GM12865 (cell line): ENCODE results near the gene SOX6.

Source experiments
- DNase-seq: peaks from one replicate; pipeline ENCODE4 v3.0.0; 2010; ENCODE audit warnings: low read depth
- H3K4me3 ChIP-seq: 2 replicates; pipeline ENCODE4 v1.5.1; 2011; ENCODE audit warnings: mild to moderate bottlenecking, low read depth, low read length, control low read depth
- TF ChIP-seq, protein P1 (sequence below): IDR thresholded peaks from 2 replicates; pipeline ENCODE4 v1.5.1; 2011; ENCODE audit warnings: low read length, control low read depth, low read depth, inconsistent platforms; ENCODE audit not compliant: insufficient read depth; ENCODE audit errors: missing control alignments

The SOX6 gene

DNA sequence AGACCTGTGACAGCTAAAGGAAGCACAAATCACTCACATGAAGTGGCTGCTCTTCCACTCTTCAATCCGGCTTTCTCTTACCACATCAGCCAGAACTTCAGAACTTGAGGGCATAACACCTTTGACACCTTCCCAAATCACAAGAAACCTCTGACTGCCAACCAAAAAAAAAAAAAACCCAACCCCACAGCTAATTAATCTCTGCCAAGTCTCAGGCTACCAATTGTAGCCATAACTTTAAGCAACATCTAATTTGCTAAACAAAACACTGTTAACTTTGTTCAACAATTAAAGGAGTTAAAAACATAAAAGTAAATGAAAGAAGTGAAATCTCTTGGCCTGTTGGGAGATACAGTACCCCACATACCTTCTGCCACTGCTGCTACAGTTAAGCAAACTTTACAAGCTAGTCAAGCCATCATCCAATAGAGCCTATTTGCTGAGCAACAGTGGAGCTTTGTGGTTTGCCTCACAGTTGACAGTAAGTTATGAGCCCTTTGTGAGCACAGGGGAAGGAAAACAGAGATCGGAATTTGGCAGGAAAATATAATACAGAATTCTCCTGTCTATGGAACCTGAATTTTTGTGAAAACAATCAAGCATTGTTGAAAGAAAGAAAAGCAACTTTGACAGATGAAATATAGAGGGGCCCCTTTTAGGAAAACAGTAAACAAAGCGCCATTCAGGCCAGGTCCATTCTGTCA, at the start of gene SOX6:
SOX6 (minus strand) TSS at position 490 of the 704 bp plus-strand sequence. CDS start 15,298 bp downstream, outside the sequence.
- H3K4me3 ChIP-seq = no peak within 1 kb of the TSS
- TF ChIP-seq, protein P1, sequence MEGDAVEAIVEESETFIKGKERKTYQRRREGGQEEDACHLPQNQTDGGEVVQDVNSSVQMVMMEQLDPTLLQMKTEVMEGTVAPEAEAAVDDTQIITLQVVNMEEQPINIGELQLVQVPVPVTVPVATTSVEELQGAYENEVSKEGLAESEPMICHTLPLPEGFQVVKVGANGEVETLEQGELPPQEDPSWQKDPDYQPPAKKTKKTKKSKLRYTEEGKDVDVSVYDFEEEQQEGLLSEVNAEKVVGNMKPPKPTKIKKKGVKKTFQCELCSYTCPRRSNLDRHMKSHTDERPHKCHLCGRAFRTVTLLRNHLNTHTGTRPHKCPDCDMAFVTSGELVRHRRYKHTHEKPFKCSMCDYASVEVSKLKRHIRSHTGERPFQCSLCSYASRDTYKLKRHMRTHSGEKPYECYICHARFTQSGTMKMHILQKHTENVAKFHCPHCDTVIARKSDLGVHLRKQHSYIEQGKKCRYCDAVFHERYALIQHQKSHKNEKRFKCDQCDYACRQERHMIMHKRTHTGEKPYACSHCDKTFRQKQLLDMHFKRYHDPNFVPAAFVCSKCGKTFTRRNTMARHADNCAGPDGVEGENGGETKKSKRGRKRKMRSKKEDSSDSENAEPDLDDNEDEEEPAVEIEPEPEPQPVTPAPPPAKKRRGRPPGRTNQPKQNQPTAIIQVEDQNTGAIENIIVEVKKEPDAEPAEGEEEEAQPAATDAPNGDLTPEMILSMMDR = no peak
- DNase-seq = no peak

DNA sequence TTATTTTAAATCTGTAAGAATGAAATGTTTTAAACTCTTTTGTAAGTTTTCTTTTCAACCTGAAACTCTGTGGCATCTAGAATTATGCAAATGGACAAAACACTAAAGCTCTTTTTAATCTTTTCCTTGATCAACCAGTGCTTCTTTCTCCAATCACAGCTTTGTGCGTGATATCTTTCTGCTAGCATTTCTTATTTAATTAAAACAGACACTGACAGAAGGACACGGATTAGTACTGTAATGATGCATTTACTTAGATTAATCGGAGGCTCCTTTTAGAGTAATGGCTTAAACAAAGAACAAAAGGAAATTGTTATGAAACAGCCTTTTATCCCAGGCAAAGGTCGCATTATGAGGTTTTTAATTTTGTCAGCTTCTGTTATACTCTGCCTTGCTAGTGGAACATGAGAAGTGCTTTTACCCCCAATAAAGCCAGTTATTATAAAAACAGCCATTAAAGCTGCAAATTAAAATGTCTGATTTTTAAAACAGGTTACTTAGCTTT, 48.5 kb upstream of the SOX6 start:
- no peak for DNase-seq
- no peak overlapping the region for H3K4me3 ChIP-seq
- TF ChIP-seq, protein P1 = no peak

DNA sequence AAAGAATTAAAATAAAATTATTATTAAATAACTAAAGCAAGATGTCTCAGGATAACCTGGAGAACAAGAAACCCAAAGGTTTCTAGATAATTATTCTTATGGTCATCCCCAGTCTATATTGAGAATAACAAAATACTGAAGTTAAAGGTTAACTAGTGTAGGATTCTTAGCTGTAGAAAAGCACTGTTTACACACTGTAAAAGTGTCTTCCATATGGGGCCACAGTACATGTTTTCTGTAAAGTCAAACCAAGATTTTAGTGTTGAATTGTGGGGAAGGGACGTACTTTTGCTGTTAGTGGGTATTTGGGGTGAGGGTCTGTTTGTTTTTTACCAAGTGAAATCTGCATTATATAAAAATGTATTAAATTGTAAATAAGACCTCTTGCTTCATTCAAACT, 47.5 kb upstream of the SOX6 start:
- DNase-seq = no peak
- H3K4me3 ChIP-seq = no peak overlapping the region
- TF ChIP-seq, protein P1 = no peak

DNA sequence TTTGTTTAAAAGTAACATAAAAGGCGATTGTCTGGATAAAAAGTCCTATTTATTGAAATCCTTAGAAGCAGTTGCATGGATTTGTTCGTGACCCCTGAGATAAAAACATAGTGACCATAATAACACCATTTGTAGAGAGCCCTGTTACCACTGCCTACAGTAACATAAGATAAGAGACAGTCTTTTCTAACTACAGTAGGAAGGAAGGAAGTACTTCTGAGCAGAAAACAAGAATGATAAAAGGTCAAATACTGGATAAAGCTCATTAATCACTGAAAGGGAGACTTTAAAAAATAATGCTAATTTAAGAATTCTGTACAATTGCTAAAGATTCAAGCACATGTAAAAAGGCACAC, 47.1 kb upstream of the SOX6 start:
- H3K4me3 ChIP-seq = no peak overlapping the region
- TF ChIP-seq, protein P1 = no peak
- DNase-seq = no peak

DNA sequence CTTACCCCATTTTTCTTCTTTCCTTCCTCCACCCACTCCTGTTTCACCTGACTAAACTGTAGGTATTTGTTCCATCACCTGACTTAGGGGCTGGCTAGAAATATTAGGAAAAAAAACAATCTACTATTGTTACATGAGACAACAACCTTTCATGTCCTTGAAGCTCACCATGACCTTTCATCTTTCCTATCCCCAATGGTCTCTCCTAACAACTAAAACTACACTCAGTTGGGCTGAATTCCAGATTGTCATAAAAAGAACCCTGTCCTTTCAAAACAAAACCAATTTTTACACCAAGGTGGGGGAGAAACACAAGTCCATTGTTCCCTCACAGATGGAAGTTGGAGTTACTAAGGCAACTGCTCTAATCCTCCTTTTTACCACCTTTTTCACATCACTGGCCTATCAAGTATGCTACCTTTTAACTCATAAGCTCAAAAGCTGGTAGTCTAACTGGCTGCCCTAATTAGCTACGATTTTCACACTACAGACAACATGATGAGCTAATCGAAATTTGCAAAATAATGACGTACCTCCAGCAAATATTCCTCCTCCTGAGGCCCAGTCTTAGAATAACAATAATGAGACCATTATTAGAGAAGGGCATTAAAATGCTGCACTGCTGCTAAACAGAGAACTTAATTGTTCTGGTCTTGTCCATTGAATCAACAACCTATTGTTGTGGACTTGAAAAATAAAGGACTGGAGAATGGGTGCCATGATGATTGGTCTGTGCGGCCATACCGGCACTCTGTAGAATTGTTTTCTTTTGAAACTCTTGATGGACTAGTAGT, 46.5 kb upstream of the SOX6 start:
- TF ChIP-seq, protein P1 = no peak
- no peak overlapping the region for H3K4me3 ChIP-seq
- no peak for DNase-seq

DNA sequence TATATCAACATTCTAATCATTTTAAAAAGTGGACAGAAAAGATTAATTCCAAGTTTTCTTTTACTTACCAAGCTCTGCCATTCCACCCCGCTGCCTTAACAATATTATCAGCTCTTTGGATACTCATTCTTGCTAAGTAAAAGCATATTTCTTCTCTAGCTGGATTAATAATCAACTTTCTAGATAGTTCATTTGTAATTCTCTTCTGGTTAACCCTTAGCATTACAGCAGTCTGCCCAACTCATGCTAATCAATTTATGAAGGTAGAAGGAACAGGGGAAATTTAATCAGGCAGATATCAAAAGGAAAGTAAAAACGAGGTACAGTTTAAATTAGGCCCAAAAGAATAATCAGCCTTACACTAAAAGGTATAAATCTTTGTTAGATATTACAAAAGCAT, 41.0 kb upstream of the SOX6 start:
- H3K4me3 ChIP-seq = no peak overlapping the region
- no peak for DNase-seq
- TF ChIP-seq, protein P1 = no peak
